GM21367 (cell line): ENCODE measurements around the gene SORCS2.

Experiments used
- ATAC-seq: cut with Tn5 transposase; IDR thresholded peaks from one replicate; pipeline ENCODE4 v1.9.1; 2021; ENCODE audit not compliant: unreplicated experiment

Gene SORCS2

GRCh38 chr4:7515390-7515902 is 323.1 kb downstream of the SORCS2 start:
- ATAC-seq = no peak

- no peak for ATAC-seq
These were observed 323.9 kb downstream of the SORCS2 start for GRCh38 chr4:7516096-7516772.

GRCh38 chr4:7516773-7517144 is 324.4 kb downstream of the SORCS2 start:
- no peak for ATAC-seq

GRCh38 chr4:7518871-7519637 is 326.7 kb downstream of the SORCS2 start:
- no peak for ATAC-seq

- ATAC-seq = no peak
These were observed 327.5 kb downstream of the SORCS2 start for GRCh38 chr4:7519638-7520376.

- ATAC-seq = no peak
These were observed 329.3 kb downstream of the SORCS2 start for GRCh38 chr4:7521666-7522065.

GRCh38 chr4:7522452-7523220 is 330.3 kb downstream of the SORCS2 start:
- ATAC-seq = no peak

- ATAC-seq = no peak
These were observed 331.2 kb downstream of the SORCS2 start for GRCh38 chr4:7523526-7523925.

- no peak for ATAC-seq
These were observed 331.8 kb downstream of the SORCS2 start for GRCh38 chr4:7524064-7524682.

GRCh38 chr4:7524843-7525242 is 332.5 kb downstream of the SORCS2 start:
- ATAC-seq = no peak

GRCh38 chr4:7526491-7526890 is 334.2 kb downstream of the SORCS2 start:
- ATAC-seq = no peak

GRCh38 chr4:7526929-7527535 is 334.7 kb downstream of the SORCS2 start:
- no peak for ATAC-seq

- ATAC-seq = no peak
These were observed 337.2 kb downstream of the SORCS2 start for GRCh38 chr4:7529368-7530080.

GRCh38 chr4:7530082-7530481 is 337.7 kb downstream of the SORCS2 start:
- ATAC-seq = no peak

- ATAC-seq = no peak
These were observed 338.7 kb downstream of the SORCS2 start for GRCh38 chr4:7530932-7531639.

- no peak for ATAC-seq
These were observed 339.3 kb downstream of the SORCS2 start for GRCh38 chr4:7531640-7531994.

- ATAC-seq = no peak
These were observed 339.7 kb downstream of the SORCS2 start for GRCh38 chr4:7532043-7532442.

GRCh38 chr4:7533267-7533666 is 340.9 kb downstream of the SORCS2 start:
- no peak for ATAC-seq

- no peak for ATAC-seq
These were observed 342.8 kb downstream of the SORCS2 start for GRCh38 chr4:7535094-7535493.
